Activated T-helper 17 cell treated with anti-CD3 and anti-CD28 coated beads, Interleukin-2, amount 50 U/mL, for 72 hours (primary cell): Measurements from ENCODE around the gene TRAP1. TPM values are rescaled to one million over a fixed set of nuclear protein-coding genes. Genes with fewer than 3 reads are reported as not detected.
A peak's percentile ranks its signal among the peaks of the same experiment; 100 is the strongest.
"Not testable (repeated sequence)": the region's sequence is repeated elsewhere in the genome, so short reads cannot be mapped to it uniquely, and the experiment has no call there.

ENCODE experiments used
- ATAC-seq: fragments of 150-1000 bp; cut with Tn5 transposase; replicated peaks from 2 replicates; pipeline ENCODE4 v1.10.0; 2021; ENCODE audit warnings: mild to moderate bottlenecking, moderate library complexity
- H3K27ac Mint-ChIP-seq: one replicate; pipeline ENCODE4 v1.8.0; 2022; ENCODE audit warnings: mixed read lengths
- H3K27me3 Mint-ChIP-seq: one replicate; pipeline ENCODE4 v1.8.0; 2022; ENCODE audit warnings: mixed read lengths
- H3K36me3 Mint-ChIP-seq: one replicate; pipeline ENCODE4 v1.8.0; 2022; ENCODE audit warnings: low read depth, mild to moderate bottlenecking, mixed read lengths
- H3K4me1 Mint-ChIP-seq: one replicate; pipeline ENCODE4 v1.8.0; 2022; ENCODE audit warnings: mixed read lengths
- H3K4me3 Mint-ChIP-seq: one replicate; pipeline ENCODE4 v1.8.0; 2022; ENCODE audit warnings: mild to moderate bottlenecking, mixed read lengths
- H3K9me3 Mint-ChIP-seq: one replicate; pipeline ENCODE4 v1.8.0; 2022; ENCODE audit warnings: mixed read lengths
- total RNA-seq, 2 donors: library from RNA; stranded (reverse); gene quantifications; one replicate each; pipeline ENCODE4 v1.2.3, GENCODE V29; 2022

Gene TRAP1
- total RNA-seq, 2 donors from 2014 or later = 124 to 238 TPM

DNA sequence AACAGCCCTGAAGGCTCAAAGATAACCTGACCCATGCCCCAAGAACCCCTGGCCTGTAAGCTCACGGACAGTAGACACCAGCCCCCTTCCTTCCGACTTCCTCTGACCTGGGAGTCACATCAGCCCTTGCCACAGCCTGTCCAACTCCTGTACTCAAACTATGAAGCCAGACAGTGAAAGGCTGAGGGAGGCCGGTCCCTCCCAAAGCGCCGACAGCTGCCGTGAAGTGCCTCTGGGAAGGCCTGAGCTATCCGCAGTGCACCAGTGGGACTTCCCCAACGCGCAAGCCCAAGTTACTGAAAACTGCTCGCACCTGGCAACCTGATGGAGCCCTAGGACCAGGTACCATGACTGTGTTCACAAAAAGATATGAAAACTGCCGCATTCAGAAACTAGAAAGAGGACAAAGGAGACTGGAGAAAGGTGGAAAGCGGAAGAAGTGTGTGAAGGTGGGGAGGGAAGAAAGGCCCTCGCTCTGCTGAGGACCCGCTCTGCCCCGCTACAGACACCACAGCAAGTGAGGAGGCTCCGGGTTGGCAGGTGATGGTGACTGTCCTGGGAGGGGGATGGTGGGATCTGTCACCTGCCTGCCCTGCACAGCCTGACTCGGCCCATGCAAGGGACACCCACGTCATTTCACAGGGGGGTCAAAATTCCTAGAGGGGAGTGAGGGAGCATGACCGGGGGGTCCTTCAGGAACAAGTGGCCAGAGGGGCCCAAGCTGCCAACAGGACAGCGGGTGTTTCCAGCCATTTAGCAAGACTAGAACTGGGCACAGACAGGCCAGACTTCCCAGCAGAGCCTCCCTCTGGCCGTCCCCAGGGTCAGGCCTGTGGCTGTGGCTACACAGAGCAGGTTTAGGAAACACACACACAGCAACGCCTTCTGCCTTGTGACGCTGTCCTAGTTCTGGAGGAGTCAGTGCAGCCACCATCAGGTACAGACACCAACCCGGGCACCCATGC lies 13.1 kb upstream of the TRAP1 start:
- H3K36me3 Mint-ChIP-seq = peaks cover 82% of the 10 kb centered on the region

GRCh38 chr16:3729161-3730112 lies 12.1 kb upstream of the TRAP1 start:
- Mint-ChIP-seq H3K4me1 (peaks cover 3% of the 10 kb centered on the region), H3K27me3 (no peaks in the 10 kb centered on the region), H3K9me3 (no peaks in the 10 kb centered on the region), H3K27ac (no peak overlapping the region), H3K36me3 (peaks cover 72% of the 10 kb centered on the region), H3K4me3 (no peak overlapping the region)
- no peak for ATAC-seq

More for the DNA sequence above, 13.1 kb upstream of the TRAP1 start:
- Mint-ChIP-seq H3K4me1 (peaks cover 3% of the 10 kb centered on the region), H3K27ac (no peak overlapping the region), H3K9me3 (no peaks in the 10 kb centered on the region), H3K27me3 (no peaks in the 10 kb centered on the region), H3K4me3 (no peak overlapping the region)
- no peak for ATAC-seq

DNA sequence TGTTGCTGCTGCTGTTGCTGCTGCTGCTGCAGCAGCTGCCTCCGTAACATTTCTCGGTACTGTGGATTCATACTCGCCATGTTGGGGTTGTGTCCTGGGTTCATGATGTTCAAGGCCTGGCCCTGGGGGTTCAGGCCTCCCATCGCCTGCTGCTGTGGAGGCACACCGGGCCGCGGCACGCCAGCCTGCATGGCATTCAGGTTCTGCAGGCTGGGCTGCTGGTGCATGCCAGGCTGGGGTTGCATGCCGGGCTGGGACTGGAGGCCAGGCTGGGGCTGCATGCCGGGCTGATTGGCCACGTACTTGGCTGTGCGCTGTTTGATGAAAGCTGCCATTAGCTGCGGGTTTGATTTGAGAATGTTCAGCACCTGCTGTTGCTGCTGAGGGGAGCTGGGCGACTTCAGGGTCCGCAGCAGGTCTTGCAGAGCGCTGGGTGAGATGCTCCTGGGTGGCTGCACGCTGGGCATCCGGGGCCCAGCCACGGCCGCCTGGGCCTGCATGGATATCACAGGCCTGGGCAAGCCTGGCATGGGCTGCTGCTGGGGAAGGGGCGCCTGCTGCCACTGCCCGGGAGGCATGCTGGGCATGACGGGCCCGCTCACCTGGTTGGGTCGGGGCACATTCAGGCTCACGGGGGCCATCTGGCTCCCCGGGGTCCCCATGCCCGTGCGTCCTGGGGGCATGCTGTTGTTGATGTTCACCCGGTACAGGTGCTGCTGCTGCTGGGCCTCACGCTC lies 11.3 kb upstream of the TRAP1 start:
- Mint-ChIP-seq H3K27ac (no peak overlapping the region), H3K27me3 (no peaks in the 10 kb centered on the region), H3K4me1 (peaks cover 3% of the 10 kb centered on the region), H3K4me3 (no peak overlapping the region), H3K36me3 (peaks cover 65% of the 10 kb centered on the region), H3K9me3 (no peaks in the 10 kb centered on the region)
- no peak for ATAC-seq

GRCh38 chr16:3727806-3728381 lies 10.6 kb upstream of the TRAP1 start:
- Mint-ChIP-seq H3K4me1 (peaks cover 3% of the 10 kb centered on the region), H3K27me3 (no peaks in the 10 kb centered on the region), H3K9me3 (no peaks in the 10 kb centered on the region), H3K4me3 (no peak overlapping the region), H3K36me3 (peaks cover 59% of the 10 kb centered on the region), H3K27ac (no peak overlapping the region)
- no peak for ATAC-seq

DNA sequence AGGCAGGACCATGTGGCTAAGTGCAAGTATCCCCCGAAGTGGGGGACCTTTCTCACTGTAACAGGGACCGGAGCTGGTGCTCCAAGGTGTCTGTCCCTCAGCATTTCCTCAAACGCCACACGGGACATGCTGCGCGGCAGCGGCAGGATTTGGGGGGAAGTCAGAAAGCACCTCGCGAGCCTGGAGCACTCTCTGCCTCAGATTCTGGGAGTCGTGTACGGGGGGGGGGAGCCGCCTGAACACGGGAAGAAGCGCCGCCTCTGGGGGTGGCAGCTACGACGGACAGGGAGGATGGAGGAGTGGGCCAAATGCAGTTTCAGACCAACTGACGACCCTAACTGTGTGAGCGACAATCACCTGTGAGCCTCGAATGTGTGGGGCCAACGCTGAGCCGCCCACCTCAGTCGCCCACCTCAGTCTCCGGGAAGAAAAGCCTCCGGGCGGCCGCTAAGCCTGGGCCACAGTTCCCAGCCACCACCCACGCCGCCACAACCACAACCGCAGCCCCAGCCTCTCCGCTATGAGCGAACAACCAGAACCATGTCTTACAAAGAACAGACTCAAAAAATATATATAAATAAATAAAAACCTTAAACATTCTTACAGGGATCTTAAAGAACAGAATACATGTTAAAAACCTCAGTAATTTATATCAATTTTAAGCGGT lies 8.8 kb upstream of the TRAP1 start:
- peaks cover 3% of the 10 kb centered on the region for H3K4me1 Mint-ChIP-seq
- no peak overlapping the region for H3K27ac Mint-ChIP-seq
- no peak for ATAC-seq
- H3K4me3 Mint-ChIP-seq = no peak overlapping the region
- no peaks in the 10 kb centered on the region for H3K27me3 Mint-ChIP-seq
- H3K36me3 Mint-ChIP-seq = peaks cover 42% of the 10 kb centered on the region
- no peaks in the 10 kb centered on the region for H3K9me3 Mint-ChIP-seq

GRCh38 chr16:3725276-3725675 lies 8.0 kb upstream of the TRAP1 start:
- Mint-ChIP-seq H3K9me3 (no peaks in the 10 kb centered on the region), H3K27ac (no peak overlapping the region), H3K27me3 (no peaks in the 10 kb centered on the region), H3K4me1 (no peaks in the 10 kb centered on the region), H3K4me3 (no peak overlapping the region), H3K36me3 (peaks cover 33% of the 10 kb centered on the region)
- ATAC-seq = no peak

DNA sequence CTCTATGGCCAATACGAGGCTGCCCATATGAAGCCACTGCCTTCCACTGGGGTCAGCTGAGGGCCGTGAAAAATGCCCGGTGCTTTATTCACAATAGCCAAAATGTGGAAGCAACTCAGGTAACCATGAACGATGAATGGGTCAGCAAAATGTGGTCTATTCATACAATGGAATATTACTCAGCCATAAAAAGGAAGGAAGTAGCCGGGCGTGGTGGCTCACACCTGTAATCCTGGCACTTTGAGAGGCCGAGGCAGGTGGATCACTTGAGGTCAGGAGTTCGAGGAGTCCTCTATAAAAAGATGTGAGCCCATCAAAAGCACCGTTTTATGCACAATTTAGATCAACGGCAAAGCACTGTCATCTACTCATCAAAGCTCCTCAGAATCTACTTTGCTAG lies 5.2 kb upstream of the TRAP1 start:
- Mint-ChIP-seq H3K9me3 (no peaks in the 10 kb centered on the region), H3K27ac (no peak overlapping the region), H3K36me3 (peaks cover 6% of the 10 kb centered on the region), H3K4me1 (no peaks in the 10 kb centered on the region), H3K27me3 (no peaks in the 10 kb centered on the region), H3K4me3 (no peak overlapping the region)
- ATAC-seq = no peak

DNA sequence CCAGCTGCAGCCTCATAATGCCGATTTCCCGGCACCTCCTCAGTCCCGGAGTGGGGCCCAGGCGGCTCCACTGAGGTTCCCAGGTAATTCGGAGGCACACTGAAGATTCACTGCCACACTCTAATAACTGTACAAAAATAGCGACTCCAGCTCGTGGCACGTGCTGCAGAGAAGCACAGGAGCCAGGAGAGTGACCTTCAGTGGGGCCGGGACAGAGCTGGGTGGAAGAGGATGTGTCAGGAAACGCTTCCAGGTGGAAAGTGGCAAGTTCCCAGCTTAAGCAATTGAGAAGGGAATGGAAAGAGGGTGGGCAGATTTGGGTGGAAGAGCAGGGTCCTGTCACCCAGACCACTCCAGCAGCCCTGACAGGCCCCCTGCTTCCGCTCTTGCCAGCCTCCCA lies 3.1 kb upstream of the TRAP1 start:
- no peaks in the 10 kb centered on the region for H3K9me3 Mint-ChIP-seq
- H3K36me3 Mint-ChIP-seq = peaks cover under 1% of the 10 kb centered on the region
- no peak for ATAC-seq
- H3K27ac Mint-ChIP-seq = no peak overlapping the region
- H3K4me1 Mint-ChIP-seq = peaks cover 5% of the 10 kb centered on the region
- H3K4me3 Mint-ChIP-seq = no peak overlapping the region
- no peaks in the 10 kb centered on the region for H3K27me3 Mint-ChIP-seq

DNA sequence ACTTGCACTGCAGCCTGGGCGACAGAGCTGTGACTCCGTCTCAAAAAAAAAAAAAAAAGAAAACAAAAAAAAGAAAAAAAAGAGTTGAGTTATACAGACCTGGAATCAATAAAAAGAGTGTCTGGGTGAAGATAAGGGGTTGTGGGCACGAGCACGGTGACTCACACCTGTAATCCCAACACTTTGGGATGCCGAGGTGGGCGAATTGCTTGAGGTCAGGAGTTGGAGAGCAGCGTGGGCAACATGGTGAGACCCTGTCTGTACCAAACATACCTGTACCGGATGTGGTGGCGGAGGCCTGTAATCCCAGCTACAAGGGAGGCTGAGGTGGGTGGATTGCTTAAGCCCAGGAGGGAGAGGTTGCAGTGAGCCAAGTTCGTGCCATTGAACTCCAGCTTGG lies 1.3 kb upstream of the TRAP1 start:
- H3K4me1 Mint-ChIP-seq = peaks cover 15% of the 10 kb centered on the region
- no peaks in the 10 kb centered on the region for H3K9me3 Mint-ChIP-seq
- H3K27me3 Mint-ChIP-seq = no peaks in the 10 kb centered on the region
- ATAC-seq = no peak
- H3K36me3 Mint-ChIP-seq = peaks cover 18% of the 10 kb centered on the region
- H3K4me3 Mint-ChIP-seq = peak overlapping the region; percentile 62
- peak overlapping the region; percentile 48 for H3K27ac Mint-ChIP-seq

DNA sequence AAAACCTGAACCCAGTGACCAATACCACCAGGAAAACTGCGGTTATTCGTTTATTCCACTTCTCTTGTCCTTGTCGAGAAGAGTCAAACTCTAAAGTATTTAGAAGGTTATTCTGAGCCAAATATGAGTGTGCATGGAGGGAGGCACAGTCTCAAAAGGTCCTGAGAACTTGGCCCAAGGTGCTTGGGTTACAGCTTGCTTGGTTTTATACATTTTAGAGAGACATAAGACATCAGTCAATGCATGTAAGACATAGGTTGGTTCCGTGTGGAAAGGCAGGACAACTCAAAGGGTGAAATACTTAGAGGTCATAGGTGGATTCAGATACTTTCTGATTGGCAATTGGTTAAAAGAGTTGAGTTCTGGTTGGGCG lies 681 bp upstream of the TRAP1 start:
- Mint-ChIP-seq H3K4me1 (peaks cover 20% of the 10 kb centered on the region), H3K36me3 (peaks cover 24% of the 10 kb centered on the region), H3K4me3 (peak overlapping the region; percentile 62), H3K9me3 (no peaks in the 10 kb centered on the region), H3K27me3 (no peaks in the 10 kb centered on the region), H3K27ac (peak overlapping the region; percentile 48)
- no peak for ATAC-seq

DNA sequence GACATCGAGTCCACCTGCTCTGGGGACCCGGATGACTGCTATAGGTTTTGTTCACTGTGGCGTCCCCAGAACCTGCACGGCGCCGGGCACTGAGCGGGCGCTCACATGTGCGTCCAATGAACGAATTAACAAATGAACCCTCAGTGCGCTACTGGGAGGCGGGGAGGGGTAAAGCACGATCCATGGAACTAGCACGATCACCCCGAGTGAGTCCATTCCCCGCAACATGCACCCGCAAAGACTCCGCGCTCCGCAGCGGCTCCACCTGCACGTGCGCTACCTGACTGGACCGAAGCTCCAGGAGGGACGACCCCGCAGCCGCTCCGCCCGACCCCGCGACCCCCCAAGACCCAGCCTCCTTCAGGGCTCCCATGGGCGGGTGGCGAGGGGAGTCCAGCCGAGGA lies 491 bp downstream of the TRAP1 start:
- Mint-ChIP-seq H3K36me3 (peaks cover 36% of the 10 kb centered on the region), H3K4me3 (peak overlapping the region; percentile 77), H3K27ac (peak overlapping the region; percentile 88), H3K9me3 (no peaks in the 10 kb centered on the region), H3K27me3 (no peaks in the 10 kb centered on the region), H3K4me1 (peaks cover 22% of the 10 kb centered on the region)
- ATAC-seq = peak; percentile 51

DNA sequence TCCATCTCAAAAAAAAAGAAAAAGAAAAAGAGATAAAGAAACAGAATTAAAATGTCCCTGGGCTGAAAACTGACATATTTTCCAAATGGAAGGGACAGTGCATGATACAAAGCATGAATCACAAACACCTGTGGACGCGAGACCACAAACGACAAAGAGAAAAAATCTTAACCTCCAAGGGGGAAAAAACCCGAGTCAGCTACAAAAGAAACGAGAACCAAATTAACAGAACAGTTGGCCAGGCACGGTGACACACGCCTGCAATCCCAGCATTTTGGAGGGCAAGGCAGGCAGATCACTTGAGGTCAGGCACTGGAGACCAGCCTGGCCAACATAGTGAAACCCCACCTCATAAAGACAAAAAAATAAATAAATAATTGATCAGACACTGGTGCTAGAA lies 1.9 kb downstream of the TRAP1 start:
- peak overlapping the region; percentile 77 for H3K4me3 Mint-ChIP-seq

DNA sequence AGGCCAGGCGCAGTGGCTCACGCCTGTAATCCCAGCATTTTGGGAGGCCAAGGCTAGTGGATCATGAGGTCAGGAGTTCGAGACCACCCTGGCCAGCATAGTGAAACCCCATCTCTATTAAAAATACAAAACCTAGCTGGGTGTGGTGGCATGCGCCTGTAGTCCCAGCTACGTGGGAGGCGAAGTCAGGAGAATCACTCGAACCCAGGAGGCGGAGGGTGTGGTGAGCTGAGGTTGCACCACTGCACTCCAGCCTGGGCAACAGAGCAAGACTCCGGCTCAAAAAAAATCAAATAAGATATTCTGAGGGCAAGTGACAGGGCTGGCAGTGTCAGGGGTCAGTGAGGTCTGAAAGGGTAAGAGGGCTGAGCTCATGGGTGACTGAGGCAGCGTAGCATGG lies 2.9 kb downstream of the TRAP1 start:
- peaks cover 50% of the 10 kb centered on the region for H3K36me3 Mint-ChIP-seq
- not testable (repeated sequence) for ATAC-seq, H3K27me3 Mint-ChIP-seq, H3K9me3 Mint-ChIP-seq
- H3K4me3 Mint-ChIP-seq = peak overlapping the region; percentile 77
- H3K4me1 Mint-ChIP-seq = peaks cover 22% of the 10 kb centered on the region
- H3K27ac Mint-ChIP-seq = peak overlapping the region; percentile 43

More for the DNA sequence above, 1.9 kb downstream of the TRAP1 start:
- peaks cover 22% of the 10 kb centered on the region for H3K4me1 Mint-ChIP-seq
- ATAC-seq = no peak
- no peaks in the 10 kb centered on the region for H3K9me3 Mint-ChIP-seq
- H3K27ac Mint-ChIP-seq = no peak overlapping the region
- H3K27me3 Mint-ChIP-seq = no peaks in the 10 kb centered on the region
- peaks cover 40% of the 10 kb centered on the region for H3K36me3 Mint-ChIP-seq
